ENCODE measurements around the gene DDB1. TPM values are rescaled to one million over a fixed set of nuclear protein-coding genes. Genes with fewer than 3 reads are reported as not detected.

The DDB1 gene
- total RNA-seq, 1 donor from 2014 or later: 126 TPM

GRCh38 chr11:61342207-61342803 is 9.4 kb upstream of the DDB1 start:
- no peak for ATAC-seq
- intact Hi-C loops (cut with DNase I): no loop called here
- no peak overlapping the region for H3K27ac ChIP-seq
- no peak for DNase-seq
- no peaks in the 10 kb centered on the region for H3K9me3 ChIP-seq
- no peaks in the 10 kb centered on the region for H3K4me1 ChIP-seq
- H3K27me3 ChIP-seq: no peaks in the 10 kb centered on the region
- H3K36me3 ChIP-seq: no peaks in the 10 kb centered on the region
- no peak overlapping the region for H3K4me3 ChIP-seq
- no peak for TF ChIP-seq CTCF (IDR thresholded peaks at IDR 0.05)

- no peaks in the 10 kb centered on the region for H3K4me1 ChIP-seq
- intact Hi-C loops (cut with DNase I): no loop called here
- TF ChIP-seq CTCF (IDR thresholded peaks at IDR 0.05): no peak
- H3K4me3 ChIP-seq: no peak overlapping the region
- DNase-seq (no peak), ATAC-seq (no peak)
- H3K9me3 ChIP-seq: no peaks in the 10 kb centered on the region
- no peaks in the 10 kb centered on the region for H3K27me3 ChIP-seq
- H3K36me3 ChIP-seq: no peaks in the 10 kb centered on the region
- H3K27ac ChIP-seq: no peak overlapping the region
These were observed 8.8 kb upstream of the DDB1 start for GRCh38 chr11:61341706-61342105.

- ATAC-seq: no peak
- no peak overlapping the region for H3K27ac ChIP-seq
- H3K4me1 ChIP-seq: peaks cover 4% of the 10 kb centered on the region
- no peak for TF ChIP-seq CTCF (IDR thresholded peaks at IDR 0.05)
- no peaks in the 10 kb centered on the region for H3K27me3 ChIP-seq
- intact Hi-C loops (cut with DNase I): no loop called here
- no peak overlapping the region for H3K4me3 ChIP-seq
- no peaks in the 10 kb centered on the region for H3K36me3 ChIP-seq
- DNase-seq: no peak
- H3K9me3 ChIP-seq: no peaks in the 10 kb centered on the region
These were observed 8.1 kb upstream of the DDB1 start for GRCh38 chr11:61340979-61341378.

- no peak overlapping the region for H3K27ac ChIP-seq
- H3K9me3 ChIP-seq: no peaks in the 10 kb centered on the region
- no peaks in the 10 kb centered on the region for H3K36me3 ChIP-seq
- H3K4me3 ChIP-seq: no peak overlapping the region
- no peaks in the 10 kb centered on the region for H3K27me3 ChIP-seq
- ATAC-seq (no peak), DNase-seq (no peak)
- peaks cover 4% of the 10 kb centered on the region for H3K4me1 ChIP-seq
- TF ChIP-seq CTCF (IDR thresholded peaks at IDR 0.05): no peak
- intact Hi-C loops (cut with DNase I): loop anchor here (2.0 kb wide), 1 partner anchor 41 kb away; no protein-coding TSS in a partner anchor
These were observed 6.6 kb upstream of the DDB1 start for GRCh38 chr11:61339490-61339878.

GRCh38 chr11:61338783-61339489 is 6.0 kb upstream of the DDB1 start:
- no peaks in the 10 kb centered on the region for H3K36me3 ChIP-seq
- no peak for ATAC-seq
- H3K9me3 ChIP-seq: no peaks in the 10 kb centered on the region
- intact Hi-C loops (cut with DNase I): loop anchor here (2.0 kb wide), 1 partner anchor 42 kb away; no protein-coding TSS in a partner anchor
- H3K27me3 ChIP-seq: no peaks in the 10 kb centered on the region
- DNase-seq: no peak
- no peak overlapping the region for H3K27ac ChIP-seq
- H3K4me1 ChIP-seq: peaks cover 4% of the 10 kb centered on the region
- no peak overlapping the region for H3K4me3 ChIP-seq
- no peak for TF ChIP-seq CTCF (IDR thresholded peaks at IDR 0.05)

Measured in upper lobe of right lung (tissue), 1 donor.